SIG-M5 treated with dmso at 0.1 percent for 504 hours (cell line): Measurements from ENCODE around the gene CD1B.
"Not testable (repeated sequence)": the region's sequence is repeated elsewhere in the genome, so short reads cannot be mapped to it uniquely, and the experiment has no call there.

ENCODE experiments used
- DNase-seq: peaks from one replicate; lab custom pipeline; 2025; ENCODE audit not compliant: unreplicated experiment; lab: John Stamatoyannopoulos, UW

Gene CD1B

DNA sequence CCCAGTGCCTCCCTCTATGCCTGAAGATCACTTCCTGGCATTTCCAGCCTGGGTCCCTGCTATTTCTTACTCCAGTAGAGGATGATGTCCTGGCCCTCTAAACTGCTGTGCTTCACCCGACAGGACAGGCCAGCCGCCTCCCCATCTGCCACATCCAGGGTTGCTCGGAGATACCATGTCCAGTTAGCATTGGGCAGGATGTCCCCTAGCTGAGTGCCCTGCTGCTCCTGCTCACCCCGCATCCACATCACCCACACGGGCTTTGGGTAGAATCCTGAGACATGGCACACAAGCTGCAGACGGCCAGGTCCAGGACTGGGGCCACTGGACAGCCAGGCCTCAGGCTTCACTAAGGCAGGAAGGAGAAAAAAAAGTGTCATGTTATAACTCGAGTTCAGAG lies 2.0 kb downstream of the CD1B start:
- no peak for DNase-seq

DNA sequence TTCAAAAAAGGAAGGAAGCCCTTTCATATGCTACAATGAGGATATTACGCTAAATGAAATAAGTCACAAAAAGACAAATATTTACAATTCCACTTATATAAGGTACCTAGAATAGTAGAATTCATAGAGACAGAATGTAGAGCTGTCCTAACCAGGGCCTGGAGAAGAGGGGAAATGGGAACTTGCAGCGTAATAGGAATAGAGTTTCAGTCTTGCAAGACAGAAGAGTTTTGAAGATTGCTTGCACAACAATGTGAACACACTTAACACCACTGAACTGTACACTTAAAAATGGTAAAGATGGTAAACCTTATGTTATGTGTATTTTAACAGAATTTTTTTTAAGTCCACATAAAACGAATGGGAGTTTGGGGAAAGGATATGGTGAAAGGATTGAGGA lies 2.9 kb downstream of the CD1B start:
- DNase-seq = peak; percentile 31

DNA sequence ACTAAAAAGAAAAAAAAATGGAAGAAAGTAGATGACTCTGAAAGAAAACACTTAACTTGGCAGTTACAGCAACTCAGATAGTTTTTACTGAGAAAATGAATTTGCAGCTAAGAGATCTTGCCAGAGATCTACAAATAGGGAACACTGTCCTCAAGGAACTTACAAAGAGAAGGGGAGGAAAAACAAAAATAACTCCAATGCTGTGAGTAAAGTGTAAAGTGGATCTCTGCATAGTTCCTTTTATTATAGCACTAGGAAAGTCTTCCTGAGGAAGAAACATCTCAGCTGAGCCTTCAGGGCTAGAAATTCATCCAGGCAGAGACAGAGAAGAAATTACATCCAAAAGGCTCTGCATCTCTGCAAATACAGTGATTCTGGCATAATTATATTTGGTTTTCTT lies 3.9 kb downstream of the CD1B start:
- no peak for DNase-seq

DNA sequence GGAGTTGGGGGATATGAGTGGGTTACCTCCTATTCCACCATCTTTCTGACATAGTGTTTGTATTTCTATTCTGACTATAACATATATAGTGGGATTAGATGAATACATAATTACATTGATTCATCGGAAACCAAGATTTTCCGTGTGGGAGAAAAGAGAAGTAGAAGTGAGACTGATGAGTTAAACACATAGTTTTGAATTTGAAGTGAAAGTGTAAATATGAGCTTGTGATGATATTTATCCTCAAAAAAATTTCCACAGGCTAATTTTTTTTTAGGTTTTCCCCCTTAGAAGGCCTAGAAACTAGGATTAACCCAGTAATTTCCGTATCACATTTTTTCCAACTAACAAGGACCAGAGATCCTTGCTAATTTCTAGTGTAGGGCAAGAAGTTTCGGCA lies 6.9 kb downstream of the CD1B start:
- no peak for DNase-seq

DNA sequence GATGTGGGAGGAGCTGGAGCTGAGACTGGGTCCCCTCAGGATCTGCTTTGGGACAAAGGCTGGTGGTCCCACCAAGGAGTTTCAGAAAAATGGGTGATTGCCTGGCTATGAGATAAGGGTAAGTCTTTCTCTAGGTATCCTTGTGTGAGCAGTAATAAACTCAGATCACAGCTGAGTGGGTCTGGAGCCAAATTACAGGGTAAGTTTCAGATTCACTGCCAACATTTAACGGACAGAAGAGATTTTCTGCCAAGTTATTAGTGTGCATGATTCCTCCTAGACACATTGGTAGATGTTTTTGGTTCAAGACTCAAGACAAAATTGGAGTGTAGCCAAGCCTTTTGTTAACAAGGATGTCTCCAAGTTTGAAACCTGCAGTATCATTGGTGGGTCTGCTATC lies 7.5 kb downstream of the CD1B start:
- no peak for DNase-seq

DNA sequence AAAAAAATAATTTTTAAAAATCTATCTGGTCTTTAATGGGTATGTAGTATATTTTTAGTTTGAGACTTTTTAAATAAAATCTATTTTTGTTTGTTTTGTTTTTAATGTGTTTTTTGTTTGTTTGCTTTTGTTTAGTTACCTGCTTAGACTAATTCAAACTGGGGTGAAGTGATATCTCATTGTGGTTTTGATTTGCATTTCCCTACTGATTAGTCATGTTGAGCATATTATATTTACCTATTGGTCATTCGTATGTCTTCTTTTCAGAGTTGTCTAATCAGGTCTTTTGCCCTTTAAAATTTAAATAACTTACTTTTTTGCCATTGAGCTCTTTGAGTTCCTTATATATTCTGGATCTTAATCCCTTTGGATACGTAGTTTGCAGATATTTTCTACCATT lies 20.3 kb downstream of the CD1B start:
- no peak for DNase-seq

DNA sequence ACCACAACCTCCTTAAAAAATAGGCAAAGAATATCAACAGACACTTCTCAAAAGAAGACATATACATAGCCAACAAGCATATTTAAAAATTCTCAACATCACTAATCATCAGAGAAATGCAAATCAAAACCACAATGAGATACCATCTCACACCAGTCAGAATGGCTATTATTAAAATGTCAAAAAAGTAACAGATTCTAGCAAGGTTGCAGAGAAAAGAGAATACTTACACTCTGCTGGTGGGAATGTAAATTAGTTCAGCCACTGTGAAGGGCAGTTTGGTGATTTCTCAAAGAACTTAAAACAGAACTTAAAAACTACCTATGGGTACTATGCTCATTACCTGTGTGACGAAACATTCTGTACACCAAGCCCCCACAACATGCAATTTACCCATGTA lies 20.7 kb downstream of the CD1B start:
- no peak for DNase-seq

DNA sequence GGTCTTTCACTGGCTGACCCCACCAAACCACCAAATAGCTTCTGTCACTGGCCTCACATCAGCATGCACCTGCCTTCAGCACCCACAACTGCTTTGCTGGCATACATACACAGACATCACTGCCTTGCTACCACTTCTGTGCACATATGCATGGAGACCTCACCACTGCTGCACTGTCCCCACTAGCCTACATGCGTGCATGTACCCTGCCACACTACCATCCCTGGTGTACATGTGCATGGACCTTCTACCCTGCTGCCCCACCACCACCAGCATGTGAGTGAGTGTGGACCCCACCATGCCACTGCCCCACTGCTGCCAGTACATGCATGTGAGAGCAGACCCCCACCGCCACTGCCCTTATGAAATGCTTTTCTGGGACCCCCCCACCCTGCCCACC lies 35.5 kb downstream of the CD1B start:
- no peak for DNase-seq

DNA sequence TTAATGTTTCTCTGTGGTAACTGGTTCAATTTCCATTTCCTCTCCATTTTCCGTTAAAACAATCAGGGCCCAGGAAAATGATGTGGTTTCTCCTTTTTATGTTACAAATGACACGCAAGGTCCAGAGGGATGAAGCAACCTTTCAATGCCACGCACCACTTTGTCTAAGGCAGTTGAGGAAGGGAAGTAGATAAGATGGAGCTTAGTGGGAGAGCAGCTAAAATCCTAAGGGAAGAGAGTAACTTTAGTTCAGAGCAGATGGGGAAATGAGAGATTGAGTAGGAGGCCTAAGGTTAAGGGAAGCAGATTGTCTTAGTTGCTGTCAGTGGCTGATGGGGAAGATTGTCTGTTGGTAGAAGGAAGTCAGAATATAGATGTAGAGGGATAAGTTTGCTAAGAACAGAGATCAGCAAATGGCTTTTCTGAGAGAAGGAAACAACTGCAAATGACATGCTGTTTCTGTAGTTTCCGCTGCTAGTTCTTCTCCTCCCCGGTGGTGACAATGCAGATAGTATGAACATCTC lies 40.9 kb downstream of the CD1B start:
- DNase-seq = peak; percentile 13

DNA sequence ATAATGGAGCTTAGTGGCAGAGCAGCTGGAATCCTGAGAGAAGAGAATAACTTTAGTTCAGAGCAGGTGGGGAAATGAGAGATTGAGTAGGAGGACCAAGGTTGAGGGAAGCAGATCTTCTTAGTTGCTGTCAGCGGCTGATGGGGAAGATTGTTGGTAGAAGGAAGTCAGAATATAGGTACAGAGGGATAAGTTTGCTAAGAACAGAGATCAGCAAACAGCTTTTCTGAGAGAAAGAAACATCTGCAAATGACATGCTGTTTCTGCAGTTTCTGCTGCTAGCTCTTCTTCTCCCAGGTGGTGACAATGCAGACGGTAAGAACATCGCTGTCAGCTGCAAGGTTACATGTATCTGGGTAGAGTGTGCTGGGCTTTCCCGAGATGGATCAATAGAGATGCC lies 41.5 kb downstream of the CD1B start, which contains the start of gene CD1C:
Gene CD1C (plus strand): TSS at position 113 of the 400 bp plus-strand sequence. CDS start 142 bp downstream, at position 255.
- no peak for DNase-seq

DNA sequence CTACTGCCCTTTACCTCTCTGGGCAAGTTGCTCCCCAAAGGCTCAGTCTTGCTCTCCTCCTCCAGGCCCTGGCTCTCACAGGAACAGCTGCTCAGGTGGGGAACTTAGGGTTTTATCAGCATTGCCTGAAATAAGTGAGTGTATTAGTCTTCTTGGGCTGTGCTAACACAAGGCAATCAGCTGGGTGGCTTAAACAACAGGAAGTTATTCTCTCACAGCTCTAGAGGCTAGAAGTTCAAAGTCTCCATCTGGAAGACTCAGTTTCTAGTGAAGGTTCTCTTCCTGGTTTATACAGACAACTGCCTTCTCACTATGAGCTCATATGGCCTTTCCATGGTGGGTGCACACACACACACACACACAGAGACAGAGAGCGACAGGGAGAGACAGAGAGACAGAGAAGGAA lies 44.4 kb downstream of the CD1B start:
- no peak for DNase-seq

DNA sequence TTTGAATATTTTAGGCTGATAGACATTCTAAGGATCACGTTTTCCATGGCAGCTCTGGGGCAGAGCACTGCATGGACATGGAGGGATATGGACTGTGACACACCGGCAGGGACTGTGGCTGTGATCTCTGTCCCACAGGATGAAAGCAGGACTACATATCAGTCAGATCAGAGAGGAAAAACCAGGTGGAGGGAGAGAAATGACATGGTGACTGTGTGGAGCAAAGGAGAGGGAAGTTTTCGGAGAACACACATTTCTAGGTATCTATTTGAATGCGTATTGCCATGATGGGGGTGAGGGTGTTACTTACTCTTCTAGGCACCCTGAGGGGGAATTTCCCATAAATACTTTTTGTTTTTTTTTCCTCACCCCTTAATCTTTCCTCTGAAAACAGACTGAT lies 44.8 kb downstream of the CD1B start:
- no peak for DNase-seq

DNA sequence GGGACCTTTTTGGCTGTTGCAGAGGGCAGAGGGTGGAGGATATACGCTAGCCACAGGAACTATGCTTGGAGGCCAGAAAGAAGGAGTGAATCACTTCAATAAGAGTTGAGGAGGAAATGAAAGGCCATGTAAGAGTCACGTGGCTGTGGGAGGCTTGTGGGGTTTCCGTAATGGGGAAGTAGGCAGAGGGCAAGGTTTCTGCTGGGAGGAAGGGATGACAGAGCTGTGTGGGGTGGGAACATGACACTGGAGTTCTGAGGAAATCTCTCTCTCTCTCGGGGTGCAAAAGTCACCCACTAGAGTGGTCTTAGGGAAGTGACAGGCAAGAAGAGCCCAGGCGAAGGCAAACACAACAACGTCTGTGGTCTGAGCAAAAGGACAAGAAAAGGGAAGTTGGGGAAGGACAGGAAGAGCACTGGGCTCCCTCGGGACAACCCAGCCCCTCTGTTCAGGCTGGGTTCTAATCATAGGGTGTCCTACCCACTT lies 45.5 kb downstream of the CD1B start:
- peak; percentile 99 for DNase-seq

DNA sequence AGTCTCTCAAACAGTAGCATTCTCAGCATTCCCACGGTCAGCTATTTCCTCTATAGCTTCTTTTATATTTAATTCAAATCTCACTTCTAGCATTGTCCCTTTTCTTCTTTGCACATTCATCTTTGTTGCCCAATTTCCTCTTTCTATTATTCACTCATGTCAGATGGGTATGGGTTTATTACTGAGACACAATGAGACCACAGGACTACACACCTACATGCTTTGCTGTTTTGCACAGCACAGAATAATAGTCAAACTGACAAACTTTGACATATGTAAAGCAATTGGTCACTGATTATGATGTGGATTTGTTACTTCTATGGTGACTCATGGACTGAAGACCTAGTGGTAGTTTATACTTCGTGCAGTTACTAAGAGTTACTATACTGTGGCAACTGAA lies 47.4 kb downstream of the CD1B start:
- peak; percentile 73 for DNase-seq

DNA sequence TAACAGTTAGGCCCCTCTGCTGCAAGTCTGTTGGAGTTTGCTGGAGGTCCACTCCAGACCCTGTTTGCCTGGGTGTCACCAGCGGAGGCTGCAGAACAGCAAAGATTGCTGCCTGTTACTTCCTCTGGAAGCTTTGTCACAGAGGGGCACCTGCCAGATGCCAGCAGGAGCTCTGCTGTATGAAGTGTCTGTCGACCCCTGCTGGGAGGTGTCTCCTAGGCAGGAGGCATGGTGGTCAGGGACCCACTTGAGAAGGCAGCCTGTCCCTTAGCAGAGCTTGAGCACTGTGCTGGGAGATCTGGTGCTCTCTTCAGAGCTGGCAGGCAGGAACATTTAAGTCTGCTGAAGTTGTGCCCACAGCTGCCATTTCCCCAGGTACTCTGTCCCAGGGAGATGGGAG lies 48.9 kb downstream of the CD1B start:
- not testable (repeated sequence) for DNase-seq
